Mucosa of descending colon (tissue), 3 donors: ENCODE data around the gene STK32C. TPM values are rescaled to one million over a fixed set of nuclear protein-coding genes. Genes with fewer than 3 reads are reported as not detected.

Experiments
- ATAC-seq: fragments of 200-7000 bp; cut with Tn5 transposase; one replicate; pipeline ENCODE4 v1.9.1; 2020; ENCODE audit warnings: mild to moderate bottlenecking, moderate library complexity
- DNase-seq, 3 donors: peaks; one replicate each; pipeline ENCODE4 v3.0.0-alpha.2; 2020
- H3K36me3 ChIP-seq: fragments of 200-600 bp; one replicate; pipeline ENCODE4 v1.8.0; 2021; ENCODE audit warnings: low read depth, mild to moderate bottlenecking
- H3K4me1 ChIP-seq: fragments of 200-600 bp; one replicate; pipeline ENCODE4 v1.8.0; 2021; ENCODE audit warnings: low read depth, mild to moderate bottlenecking
- H3K4me3 ChIP-seq: fragments of 200-600 bp; one replicate; pipeline ENCODE4 v1.8.0; 2021; ENCODE audit warnings: mild to moderate bottlenecking
- H3K9me3 ChIP-seq: fragments of 200-600 bp; one replicate; pipeline ENCODE4 v1.8.0; 2021; ENCODE audit warnings: mild to moderate bottlenecking
- intact Hi-C, 2 donors: fragments of 100-400 bp; cut with DNase I in 1 of 2; cut with micrococcal nuclease in 1 of 2; formaldehyde crosslinking; loops; one replicate each; pipeline versions ENCODE4 v1.11.0 to v1.11.1; 2022; cut with DNase I, micrococcal nuclease
- total RNA-seq, 3 donors: library from RNA; stranded (reverse); fragmentation: NEBNext Ultra II Directional in 2 of 3; extraction: Animal tissue kit (Norgen Biotek cat#: 25700) in 2 of 3; gene quantifications; one replicate each; pipeline versions ENCODE4 v1.2.1 to v1.2.4, GENCODE V29; 2021 to 2023
- TF ChIP-seq, protein P1 (sequence below): fragments of 200-600 bp; IDR thresholded peaks from one replicate; pipeline ENCODE4 v1.8.0; 2022; ENCODE audit warnings: antibody characterized with exemption, mild to moderate bottlenecking
- donor health status: DM: no; HTN: no; CAD: no; lungs with moderate emphysema.
- donor health status: DM: no; HTN: no; CAD: no.
- donor health status: DM: no; HTN: yes; CAD: no.

STK32C gene
- total RNA-seq, 3 donors from 2014 or later = 4.5 to 11.5 (median 11.1) TPM

DNA sequence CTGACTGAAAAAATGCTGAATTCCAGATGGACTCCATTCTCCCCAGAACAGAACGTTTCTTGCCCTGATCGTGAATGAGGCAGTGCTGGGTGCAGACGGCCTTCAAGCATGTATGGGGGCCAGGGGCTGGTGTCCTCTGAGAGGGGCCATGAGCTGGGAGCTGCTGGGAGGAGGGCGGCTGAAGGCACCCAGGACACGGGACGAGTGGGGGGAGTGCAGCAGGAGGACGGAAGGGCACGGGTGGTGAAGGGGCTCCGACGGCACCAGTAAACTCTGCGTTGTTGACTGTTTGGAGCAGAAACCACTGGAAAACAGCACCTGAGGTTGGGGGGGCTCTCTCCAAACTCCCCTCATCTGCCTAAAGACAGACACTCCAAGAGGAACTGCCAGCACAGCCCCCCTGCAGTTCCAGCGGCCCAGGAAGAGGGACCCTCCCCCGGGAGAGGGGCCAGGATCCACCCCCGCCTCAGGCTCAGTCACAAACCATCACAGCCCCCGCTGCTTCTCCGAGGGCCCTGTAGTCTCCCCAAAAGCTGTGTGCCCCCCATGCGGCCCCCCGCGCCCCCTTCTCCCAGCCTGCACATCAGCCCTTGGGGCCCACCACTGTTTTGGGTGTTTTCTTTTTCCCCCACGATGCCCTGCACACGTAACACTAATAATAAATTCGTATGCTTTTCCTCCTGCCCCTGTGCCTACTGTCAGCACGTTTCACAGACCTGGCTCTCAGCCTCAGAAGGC, 65.5 kb downstream of the STK32C start:
- Histone ChIP-seq H3K36me3 (no peaks in the 10 kb centered on the region), H3K9me3 (no peaks in the 10 kb centered on the region), H3K4me3 (no peak overlapping the region), H3K4me1 (no peaks in the 10 kb centered on the region)
- TF ChIP-seq, protein P1, sequence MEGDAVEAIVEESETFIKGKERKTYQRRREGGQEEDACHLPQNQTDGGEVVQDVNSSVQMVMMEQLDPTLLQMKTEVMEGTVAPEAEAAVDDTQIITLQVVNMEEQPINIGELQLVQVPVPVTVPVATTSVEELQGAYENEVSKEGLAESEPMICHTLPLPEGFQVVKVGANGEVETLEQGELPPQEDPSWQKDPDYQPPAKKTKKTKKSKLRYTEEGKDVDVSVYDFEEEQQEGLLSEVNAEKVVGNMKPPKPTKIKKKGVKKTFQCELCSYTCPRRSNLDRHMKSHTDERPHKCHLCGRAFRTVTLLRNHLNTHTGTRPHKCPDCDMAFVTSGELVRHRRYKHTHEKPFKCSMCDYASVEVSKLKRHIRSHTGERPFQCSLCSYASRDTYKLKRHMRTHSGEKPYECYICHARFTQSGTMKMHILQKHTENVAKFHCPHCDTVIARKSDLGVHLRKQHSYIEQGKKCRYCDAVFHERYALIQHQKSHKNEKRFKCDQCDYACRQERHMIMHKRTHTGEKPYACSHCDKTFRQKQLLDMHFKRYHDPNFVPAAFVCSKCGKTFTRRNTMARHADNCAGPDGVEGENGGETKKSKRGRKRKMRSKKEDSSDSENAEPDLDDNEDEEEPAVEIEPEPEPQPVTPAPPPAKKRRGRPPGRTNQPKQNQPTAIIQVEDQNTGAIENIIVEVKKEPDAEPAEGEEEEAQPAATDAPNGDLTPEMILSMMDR = no peak
- no peak for ATAC-seq
- no peak for DNase-seq
- intact Hi-C loops = no loop called here

DNA sequence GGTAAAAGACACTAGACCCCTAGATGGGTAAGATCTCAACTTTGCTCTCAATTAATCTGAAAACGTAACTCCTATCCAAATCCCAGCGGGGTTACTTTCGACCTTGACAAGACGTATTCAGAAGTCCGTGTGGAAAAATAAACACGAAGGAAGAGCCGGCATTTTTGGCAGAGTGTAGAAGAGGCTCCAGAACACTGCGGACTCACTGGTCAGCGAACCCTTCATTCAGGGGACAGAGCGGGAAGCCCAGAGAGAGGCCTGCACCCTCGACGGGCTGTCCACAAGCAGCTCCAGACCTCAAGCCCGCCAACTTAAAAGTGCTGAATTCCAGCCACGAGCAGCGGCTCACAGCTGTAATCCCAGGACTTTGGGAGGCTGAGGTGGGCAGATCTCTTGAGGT, 66.3 kb downstream of the STK32C start:
- Histone ChIP-seq H3K4me1 (no peaks in the 10 kb centered on the region), H3K9me3 (no peaks in the 10 kb centered on the region), H3K36me3 (no peaks in the 10 kb centered on the region), H3K4me3 (no peak overlapping the region)
- no peak for DNase-seq
- intact Hi-C loops = no loop called here
- TF ChIP-seq, protein P1 = no peak
- ATAC-seq = no peak

DNA sequence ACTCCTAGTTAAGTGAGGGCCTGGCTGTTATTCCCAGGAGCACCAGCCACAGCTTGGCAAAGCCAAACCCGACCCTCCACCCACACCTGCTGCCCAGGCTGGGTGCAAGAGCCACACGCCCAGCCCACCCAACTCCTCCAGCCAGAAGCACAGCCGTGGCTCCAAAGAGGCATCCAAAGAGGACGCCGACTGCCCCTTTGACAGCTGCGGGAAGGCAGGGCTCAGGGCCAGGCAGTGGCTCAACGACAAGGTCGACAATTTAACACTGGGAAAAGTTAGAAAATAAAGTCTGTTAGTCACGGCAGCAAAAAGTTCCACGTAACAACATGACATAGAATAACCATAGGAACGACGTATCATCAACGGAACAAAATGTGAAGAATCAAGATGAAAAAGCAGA, 66.7 kb downstream of the STK32C start:
- Histone ChIP-seq H3K36me3 (no peaks in the 10 kb centered on the region), H3K4me1 (no peaks in the 10 kb centered on the region), H3K4me3 (no peak overlapping the region), H3K9me3 (no peaks in the 10 kb centered on the region)
- TF ChIP-seq, protein P1 = no peak
- no peak for ATAC-seq
- DNase-seq = no peak
- intact Hi-C loops = no loop called here

DNA sequence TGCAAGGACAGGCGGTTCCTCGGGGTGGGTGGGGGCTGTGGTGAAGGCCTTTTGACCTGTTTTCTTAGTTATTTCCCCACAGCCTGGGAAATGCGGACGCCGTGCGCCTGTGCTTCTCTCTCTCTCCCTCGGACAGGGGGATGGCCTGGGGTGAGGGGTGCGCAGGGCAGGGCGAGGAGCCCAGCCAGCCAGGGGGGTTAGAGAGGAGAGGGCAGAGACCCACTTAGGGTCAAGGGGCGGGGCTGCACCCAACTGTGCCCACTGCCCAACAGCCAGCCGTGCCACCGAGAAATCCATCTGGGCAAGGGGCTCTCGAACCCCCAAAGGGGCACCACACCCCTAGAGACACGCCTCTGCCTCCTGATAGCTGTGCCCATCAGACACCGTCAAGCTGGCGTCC, 67.2 kb downstream of the STK32C start:
- Histone ChIP-seq H3K36me3 (no peaks in the 10 kb centered on the region), H3K9me3 (no peaks in the 10 kb centered on the region), H3K4me3 (no peak overlapping the region), H3K4me1 (no peaks in the 10 kb centered on the region)
- DNase-seq = no peak
- no peak for ATAC-seq
- TF ChIP-seq, protein P1 = no peak
- intact Hi-C loops = no loop called here

DNA sequence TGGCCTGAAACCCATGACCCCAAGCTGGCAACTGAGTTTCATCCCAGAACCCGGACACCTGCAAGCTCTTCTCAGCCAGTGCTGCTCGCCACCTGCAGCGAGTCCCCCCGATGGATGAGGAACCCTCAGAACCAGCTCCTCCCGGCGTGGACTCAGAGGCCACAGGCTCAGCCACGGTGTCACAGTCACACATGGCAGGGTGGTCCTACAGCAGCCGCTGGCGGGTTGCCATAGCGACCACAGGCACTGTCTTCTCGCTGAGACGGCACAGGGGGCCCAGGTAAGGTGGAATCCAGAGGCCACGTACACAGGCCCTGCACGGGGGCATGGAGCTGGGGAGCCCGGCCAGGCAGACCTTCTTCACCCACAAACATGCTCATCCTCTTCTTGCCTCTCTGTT, 67.6 kb downstream of the STK32C start:
- intact Hi-C loops = no loop called here
- ATAC-seq = no peak

More for the DNA sequence above, 67.6 kb downstream of the STK32C start:
- Histone ChIP-seq H3K4me1 (no peaks in the 10 kb centered on the region), H3K9me3 (no peaks in the 10 kb centered on the region), H3K4me3 (no peak overlapping the region), H3K36me3 (no peaks in the 10 kb centered on the region)
- no peak for DNase-seq
- TF ChIP-seq, protein P1 = no peak
